GM21825 (cell line): ENCODE data around the gene STAC.
"Not testable (repeated sequence)": the region's sequence is repeated elsewhere in the genome, so short reads cannot be mapped to it uniquely, and the experiment has no call there.

ENCODE experiments used
- ATAC-seq: cut with Tn5 transposase; IDR thresholded peaks from one replicate; pipeline ENCODE4 v1.9.1; 2021; ENCODE audit warnings: mild to moderate bottlenecking, moderate library complexity; ENCODE audit not compliant: unreplicated experiment

Gene STAC

GRCh38 chr3:36409862-36410261 is 29.6 kb downstream of the STAC start:
- no peak for ATAC-seq

- no peak for ATAC-seq
Observed at GRCh38 chr3:36411587-36411986, 31.3 kb downstream of the STAC start.

DNA sequence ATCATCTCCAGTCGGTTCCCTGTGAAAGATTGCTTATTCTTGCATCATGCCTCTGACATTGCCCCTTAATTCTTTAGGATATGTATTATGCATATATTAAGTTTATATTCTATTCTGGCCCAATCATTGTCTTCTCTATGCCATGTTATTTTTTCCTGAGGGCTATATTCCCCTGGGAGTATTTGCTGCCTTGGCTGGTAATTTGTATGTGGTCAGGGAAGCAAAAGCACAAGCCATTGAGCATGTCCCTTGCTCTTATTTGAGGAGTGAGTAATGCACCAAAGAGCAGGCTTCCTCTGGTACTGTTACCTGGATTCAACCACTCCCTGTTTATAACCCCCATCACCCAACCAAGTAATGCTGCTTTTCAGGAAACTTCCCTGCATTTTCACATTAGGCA is 36.3 kb downstream of the STAC start:
- no peak for ATAC-seq

- no peak for ATAC-seq
Observed at GRCh38 chr3:36417237-36417636, 36.9 kb downstream of the STAC start.

DNA sequence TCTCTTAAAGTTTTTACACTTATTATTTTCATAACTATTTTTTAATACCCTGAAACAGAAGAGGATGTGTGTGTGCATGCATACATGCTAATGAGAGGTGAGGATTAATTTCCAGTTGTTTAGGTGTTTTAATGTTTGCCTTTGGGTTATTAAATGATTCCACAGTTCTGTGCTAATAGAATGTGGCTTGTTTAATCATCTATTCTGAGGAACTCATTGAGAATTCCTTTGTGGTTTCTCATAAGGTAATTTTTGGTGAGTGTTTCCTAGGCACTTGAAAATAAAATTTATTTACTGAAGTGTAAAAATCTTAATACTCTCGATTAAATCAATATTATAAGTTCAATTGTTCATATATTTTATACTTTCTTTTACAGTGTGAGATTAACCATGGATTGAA is 38.0 kb downstream of the STAC start:
- ATAC-seq = no peak

- no peak for ATAC-seq
Observed at GRCh38 chr3:36428445-36428844, 48.1 kb downstream of the STAC start.

GRCh38 chr3:36429986-36430485 is 49.7 kb downstream of the STAC start:
- ATAC-seq = no peak

- ATAC-seq = no peak
Observed at GRCh38 chr3:36433511-36433910, 53.2 kb downstream of the STAC start.

- ATAC-seq = no peak
Observed at GRCh38 chr3:36434687-36435426, 54.6 kb downstream of the STAC start.

DNA sequence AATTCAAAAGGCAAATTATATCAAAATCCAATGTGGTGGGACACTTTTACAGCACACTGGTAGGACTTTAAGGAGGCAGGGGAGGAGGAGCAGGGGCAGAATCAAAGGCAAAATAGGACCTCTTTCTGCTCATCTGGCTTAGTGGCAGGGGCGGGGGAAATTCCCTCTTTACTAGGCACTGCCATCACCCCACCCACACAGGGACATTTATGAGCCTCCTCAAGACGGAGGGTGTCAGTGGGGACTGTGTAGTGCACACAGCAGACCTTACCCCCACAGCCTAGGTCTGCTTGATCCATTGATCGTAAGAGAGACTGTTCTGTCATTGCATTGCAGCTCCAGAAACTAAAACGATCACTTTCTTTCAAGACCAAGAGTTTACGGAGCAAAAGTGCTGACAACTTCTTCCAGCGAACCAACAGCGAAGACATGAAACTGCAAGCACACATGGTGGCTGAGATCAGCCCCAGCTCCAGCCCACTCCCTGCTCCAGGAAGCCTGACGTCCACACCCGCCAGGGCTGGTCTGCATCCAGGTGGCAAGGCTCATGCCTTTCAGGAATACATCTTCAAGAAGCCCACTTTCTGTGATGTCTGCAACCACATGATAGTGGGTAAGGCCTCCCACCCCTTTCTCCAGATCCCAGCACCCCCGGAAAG is 62.9 kb downstream of the STAC start:
- no peak for ATAC-seq

DNA sequence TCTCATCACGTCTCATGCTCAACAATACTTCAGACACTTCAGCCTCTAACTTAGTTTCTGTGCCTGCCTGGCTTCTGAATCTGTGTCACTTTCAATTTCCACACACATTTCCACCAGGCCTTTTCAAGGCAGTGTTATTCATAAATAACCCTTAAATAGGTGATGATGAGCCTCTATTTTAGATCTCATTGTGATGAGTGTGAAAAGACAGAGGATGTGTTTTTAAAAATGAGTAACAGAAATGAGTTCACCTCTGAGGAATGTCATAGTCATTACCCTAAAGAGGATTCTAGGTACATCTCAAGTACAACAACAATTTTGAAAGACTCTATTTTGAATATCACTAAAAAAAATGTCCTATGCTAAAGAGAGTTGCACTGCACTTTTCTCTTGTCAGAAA is 64.6 kb downstream of the STAC start:
- ATAC-seq = no peak

- no peak for ATAC-seq
Observed at GRCh38 chr3:36446276-36446675, 66.0 kb downstream of the STAC start.

DNA sequence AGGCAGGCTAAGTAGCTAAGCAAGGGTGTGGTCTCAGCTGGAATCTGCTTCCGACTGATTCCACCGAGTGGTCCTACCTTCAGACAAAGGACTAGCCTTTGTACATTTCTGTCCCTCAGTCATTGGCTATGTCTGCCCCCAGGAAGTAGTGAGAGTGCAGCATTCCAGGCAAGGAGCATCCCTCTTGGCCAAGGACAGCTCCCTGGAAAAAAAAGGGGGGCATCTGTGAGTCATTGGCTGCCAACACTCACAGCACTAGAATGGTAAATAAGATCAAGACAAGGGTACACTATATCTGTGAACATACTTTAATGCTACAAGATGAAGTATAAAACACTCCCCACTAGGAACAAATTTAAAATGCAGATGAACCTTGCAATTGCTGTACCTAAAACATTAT is 66.8 kb downstream of the STAC start:
- ATAC-seq = no peak

DNA sequence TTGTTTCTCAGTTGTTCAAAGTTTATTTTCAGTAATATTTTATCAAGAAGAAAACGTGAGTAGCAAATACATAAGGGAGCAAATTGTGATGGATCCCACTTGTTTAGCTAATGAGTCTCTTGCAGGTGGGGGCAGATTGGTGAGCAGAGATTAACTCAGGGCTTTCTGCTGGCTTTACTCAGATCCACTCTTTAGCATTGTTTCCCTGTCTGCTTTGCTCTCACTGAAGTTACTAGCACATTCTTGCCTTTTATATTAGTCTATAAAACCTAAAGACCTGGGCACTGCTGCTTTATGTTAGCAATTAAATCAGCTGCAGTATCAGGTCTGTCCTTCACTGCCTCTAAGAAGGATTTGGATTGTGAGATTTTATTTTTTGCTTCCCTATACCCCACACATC is 71.5 kb downstream of the STAC start:
- no peak for ATAC-seq

GRCh38 chr3:36453213-36453612 is 72.9 kb downstream of the STAC start:
- ATAC-seq = not testable (repeated sequence)

GRCh38 chr3:36453896-36454295 is 73.6 kb downstream of the STAC start:
- ATAC-seq = not testable (repeated sequence)

- no peak for ATAC-seq
Observed at GRCh38 chr3:36455406-36455805, 75.1 kb downstream of the STAC start.

DNA sequence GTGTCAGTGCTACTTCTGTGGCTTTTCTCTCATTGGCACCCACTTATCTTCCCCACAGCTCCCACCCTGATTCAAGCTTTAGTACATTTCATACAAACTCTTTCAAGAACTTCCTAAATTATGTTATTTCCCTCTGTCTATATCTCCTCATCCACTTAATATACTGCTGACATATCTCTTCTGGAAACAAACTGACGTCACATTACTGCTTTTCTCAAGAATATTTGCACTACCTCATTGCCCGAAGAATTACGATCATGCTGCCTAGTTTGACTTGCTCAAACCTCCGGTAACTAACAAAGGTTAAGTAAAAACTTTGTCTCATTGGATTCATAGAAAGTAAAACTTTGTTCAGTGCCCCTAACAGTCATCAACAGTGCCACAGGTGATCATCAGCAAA is 76.5 kb downstream of the STAC start:
- ATAC-seq = no peak

GRCh38 chr3:36457667-36458066 is 77.4 kb downstream of the STAC start:
- ATAC-seq = no peak

DNA sequence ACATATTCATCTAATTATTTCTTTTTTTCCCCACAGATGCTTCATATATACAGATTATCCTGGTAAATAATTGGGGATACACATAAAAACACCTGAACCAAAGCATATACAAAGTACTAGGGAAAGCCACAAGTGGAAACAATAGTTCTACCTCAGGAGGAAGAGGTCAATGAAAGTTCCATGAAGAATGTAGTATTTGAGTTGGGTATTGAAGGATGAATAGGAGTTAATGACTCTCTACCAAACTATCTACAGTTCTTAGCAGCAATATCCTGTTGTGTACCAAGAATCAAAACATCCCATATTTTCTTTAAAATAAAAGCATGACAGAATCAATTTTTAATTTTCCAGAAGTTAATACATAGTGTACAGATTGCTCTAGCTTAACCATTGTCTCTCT is 78.9 kb downstream of the STAC start:
- no peak for ATAC-seq

DNA sequence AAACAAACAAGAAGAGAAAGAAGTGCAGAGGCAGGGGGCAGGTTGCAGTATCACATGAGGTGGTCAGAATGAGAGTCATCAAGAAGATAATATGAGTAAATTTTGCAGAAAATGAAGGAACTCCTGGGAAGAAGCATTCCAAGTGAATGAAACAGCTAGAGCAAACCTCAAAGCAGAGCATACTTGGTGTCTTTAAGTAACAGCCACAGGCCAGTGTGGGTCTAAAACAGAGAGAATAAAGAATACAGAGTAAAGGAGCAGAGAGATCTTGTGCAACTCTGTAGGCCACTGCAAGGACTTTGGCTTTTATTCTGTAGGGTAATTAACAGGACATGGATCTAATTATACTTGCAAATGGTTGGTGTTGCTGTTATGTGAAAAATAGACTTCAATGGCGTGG is 81.3 kb downstream of the STAC start:
- ATAC-seq = no peak

- ATAC-seq = not testable (repeated sequence)
Observed at GRCh38 chr3:36472045-36472444, 91.7 kb downstream of the STAC start.
